H9 (cell line): ENCODE results near the gene MKRN1. TPM values are rescaled to one million over a fixed set of nuclear protein-coding genes. Genes with fewer than 3 reads are reported as not detected.

Source experiments
- DNase-seq: peaks from one replicate; pipeline ENCODE4 v3.0.0-alpha.2; 2017
- H2AFZ ChIP-seq: one replicate; pipeline ENCODE4 v1.6.1; 2013; ENCODE audit warnings: mild to moderate bottlenecking, low read length, control low read depth, moderate library complexity
- H2AK5ac ChIP-seq: 2 replicates; pipeline ENCODE4 v1.6.1; 2013; ENCODE audit warnings: low read length, control low read depth, mixed read lengths; ENCODE audit not compliant: insufficient read length
- H2BK120ac ChIP-seq: one replicate; pipeline ENCODE4 v1.6.1; 2013; ENCODE audit warnings: low read depth, mild to moderate bottlenecking, low read length, control low read depth, inconsistent platforms; ENCODE audit not compliant: poor library complexity, severe bottlenecking
- H2BK12ac ChIP-seq: 2 replicates; pipeline ENCODE4 v1.6.1; 2013; ENCODE audit warnings: low read length, control low read depth, mixed read lengths, low read depth; ENCODE audit not compliant: insufficient read length
- H2BK15ac ChIP-seq: 2 replicates; pipeline ENCODE4 v1.6.1; 2013; ENCODE audit warnings: low read depth, low read length, control low read depth
- H2BK20ac ChIP-seq: one replicate; pipeline ENCODE4 v1.6.1; 2013; ENCODE audit warnings: low read depth, mild to moderate bottlenecking, low read length, control low read depth, inconsistent platforms; ENCODE audit not compliant: poor library complexity, severe bottlenecking
- H2BK5ac ChIP-seq: 2 replicates; pipeline ENCODE4 v1.6.1; 2013; ENCODE audit warnings: low read length, control low read depth, mixed read lengths; ENCODE audit not compliant: insufficient read length
- H3K14ac ChIP-seq: 2 replicates; pipeline ENCODE4 v1.6.1; 2013; ENCODE audit warnings: low read length, control low read depth; ENCODE audit not compliant: insufficient read depth
- H3K18ac ChIP-seq: 2 replicates; pipeline ENCODE4 v1.6.1; 2013; ENCODE audit warnings: low read depth, mild to moderate bottlenecking, mixed read lengths, low read length, control low read depth; ENCODE audit not compliant: insufficient read length
- H3K23ac ChIP-seq: 2 replicates; pipeline ENCODE4 v1.6.1; 2013; ENCODE audit warnings: low read length, control low read depth, mixed read lengths, low read depth; ENCODE audit not compliant: insufficient read length
- H3K23me2 ChIP-seq: 2 replicates; pipeline ENCODE4 v1.6.1; 2013; ENCODE audit warnings: low read depth, mild to moderate bottlenecking, mixed read lengths, low read length, control low read depth; ENCODE audit not compliant: insufficient read length, poor library complexity, severe bottlenecking
- H3K27ac ChIP-seq: 2 replicates; pipeline ENCODE4 v1.5.1; 2013; ENCODE audit warnings: low read length, control low read depth, mixed read lengths, low read depth; ENCODE audit not compliant: insufficient read length
- H3K27me3 ChIP-seq: 2 replicates; pipeline ENCODE4 v1.6.1; 2013; ENCODE audit warnings: low read length, control low read depth, inconsistent platforms; ENCODE audit not compliant: insufficient read depth
- H3K4ac ChIP-seq: 2 replicates; pipeline ENCODE4 v1.6.1; 2013; ENCODE audit warnings: low read depth, mild to moderate bottlenecking, control low read depth, inconsistent platforms, low read length, moderate library complexity
- H3K4me1 ChIP-seq: 2 replicates; pipeline ENCODE4 v1.6.1; 2013; ENCODE audit warnings: low read length, control low read depth, inconsistent platforms; ENCODE audit not compliant: insufficient read depth
- H3K4me2 ChIP-seq: 2 replicates; pipeline ENCODE4 v1.6.1; 2013; ENCODE audit warnings: low read length, control low read depth, mixed read lengths; ENCODE audit not compliant: insufficient read length, insufficient read depth
- H3K56ac ChIP-seq: 2 replicates; pipeline ENCODE4 v1.6.1; 2013; ENCODE audit warnings: low read depth, mild to moderate bottlenecking, mixed read lengths, low read length, control low read depth; ENCODE audit not compliant: insufficient read length
- H3K79me1 ChIP-seq: 2 replicates; pipeline ENCODE4 v1.6.1; 2013; ENCODE audit warnings: low read depth, mild to moderate bottlenecking, moderate library complexity, low read length, control low read depth, inconsistent platforms; ENCODE audit not compliant: insufficient read depth, poor library complexity, severe bottlenecking
- H3K79me2 ChIP-seq: 2 replicates; pipeline ENCODE4 v1.6.1; 2013; ENCODE audit warnings: low read length, control low read depth, inconsistent platforms; ENCODE audit not compliant: insufficient read depth
- H3K9ac ChIP-seq: 2 replicates; pipeline ENCODE4 v1.6.1; 2013; ENCODE audit warnings: low read length, control low read depth, mixed read lengths; ENCODE audit not compliant: insufficient read length; ENCODE audit errors: extremely low read depth
- H3K9me3 ChIP-seq: one replicate; pipeline ENCODE4 v1.6.1; 2013; ENCODE audit warnings: low read depth, low read length, inconsistent platforms; ENCODE audit not compliant: control insufficient read depth
- H3T11ph ChIP-seq: one replicate; pipeline ENCODE4 v1.6.1; 2013; ENCODE audit warnings: mild to moderate bottlenecking, low read length, control low read depth, inconsistent platforms
- H4K20me1 ChIP-seq: one replicate; pipeline ENCODE4 v1.6.1; 2013; ENCODE audit not compliant: control insufficient read depth, insufficient read length, insufficient read depth
- H4K5ac ChIP-seq: 2 replicates; pipeline ENCODE4 v1.6.1; 2013; ENCODE audit warnings: low read depth, mild to moderate bottlenecking, mixed read lengths, low read length, control low read depth; ENCODE audit not compliant: insufficient read length
- H4K8ac ChIP-seq: replicated peaks from 2 replicates; pipeline ENCODE4 v1.6.1; 2013; ENCODE audit warnings: low read length, control low read depth, mixed read lengths, low read depth; ENCODE audit not compliant: insufficient read length
- H4K91ac ChIP-seq: 2 replicates; pipeline ENCODE4 v1.6.1; 2013; ENCODE audit warnings: low read depth, mild to moderate bottlenecking, moderate library complexity, mixed read lengths, low read length, control low read depth; ENCODE audit not compliant: insufficient read length
- H3K27ac Mint-ChIP-seq, 3 experiments: 2 replicates in 2 of 3; 3 replicates in 1 of 3; pipeline ENCODE4 v1.8.0; 2020 to 2021; ENCODE audit warnings: mixed read lengths in 3 of 3, mild to moderate bottlenecking in 1 of 3, moderate library complexity in 1 of 3
- H3K27me3 Mint-ChIP-seq: 2 replicates; pipeline ENCODE4 v1.8.0; 2021; ENCODE audit warnings: low read depth, mild to moderate bottlenecking, moderate library complexity, mixed read lengths
- H3K36me3 Mint-ChIP-seq, 3 experiments: 2 replicates in 2 of 3; 3 replicates in 1 of 3; pipeline ENCODE4 v1.8.0; 2020 to 2021; ENCODE audit warnings: low read depth in 3 of 3, mixed read lengths in 3 of 3; ENCODE audit not compliant: insufficient read depth in 1 of 3
- H3K4me1 Mint-ChIP-seq, 2 experiments: 2 replicates each; pipeline ENCODE4 v1.8.0; 2020; ENCODE audit warnings: mixed read lengths in 2 of 2
- H3K4me3 Mint-ChIP-seq, 2 experiments: 2 replicates in 1 of 2; 3 replicates in 1 of 2; pipeline ENCODE4 v1.8.0; 2020 to 2021; ENCODE audit warnings: mild to moderate bottlenecking in 2 of 2, mixed read lengths in 2 of 2, moderate library complexity in 1 of 2
- H3K9me3 Mint-ChIP-seq, 2 experiments: 2 replicates in 1 of 2; 3 replicates in 1 of 2; pipeline ENCODE4 v1.8.0; 2020; ENCODE audit warnings: mild to moderate bottlenecking in 2 of 2, mixed read lengths in 2 of 2, moderate library complexity in 1 of 2
- WGBS: extraction: QIAGEN DNeasy Blood & Tissue Kit; methylation state at CpG from one replicate; pipeline ENCODE4 v1.1.7; 2013; ENCODE audit warnings: missing lambda C conversion rate, low lambda C conversion rate, mixed read lengths; ENCODE audit not compliant: insufficient read length; ENCODE audit errors: extremely low coverage; 5-methylcytosine and 5-hydroxymethylcytosine counted together
- total RNA-seq: library from RNA; stranded (reverse); gene quantifications from 2 replicates; pipeline ENCODE4 v1.2.1, GENCODE V29; 2021
- TF ChIP-seq, protein P1 (sequence below): fragments of 200-600 bp; sonication (generic); conservative IDR thresholded peaks from 3 replicates; pipeline ENCODE4 v1.8.0; 2021; ENCODE audit warnings: antibody characterized with exemption, mild to moderate bottlenecking

MKRN1 gene
- total RNA-seq, 1 experiment from 2014 or later = 106 TPM

DNA sequence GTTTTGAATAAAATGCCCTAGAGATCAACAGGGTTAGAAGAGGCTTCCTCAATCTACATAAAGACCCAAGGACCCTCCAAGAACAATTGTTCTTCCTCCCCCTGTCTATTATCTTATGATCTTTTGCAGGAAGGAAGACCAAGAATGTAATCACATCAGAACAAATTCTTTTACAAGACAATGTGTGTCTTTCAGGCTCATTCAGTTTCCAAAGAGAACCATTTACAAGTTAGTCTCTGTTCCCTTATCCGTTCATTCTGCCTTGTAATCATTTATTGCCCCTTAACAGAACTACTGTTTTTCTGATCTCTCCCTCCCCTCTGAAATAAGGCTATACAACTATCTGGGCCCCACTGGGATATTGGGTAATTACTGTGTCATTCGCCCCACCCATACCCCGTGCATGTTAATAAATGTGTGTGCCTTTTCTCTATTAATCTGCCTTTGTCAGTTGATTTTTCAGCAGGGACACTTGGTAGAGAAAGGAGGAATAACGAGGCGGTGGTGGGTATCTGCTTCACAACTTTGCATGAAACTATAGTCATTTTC lies 5.7 kb upstream of the MKRN1 start:
- Histone ChIP-seq H3K79me2 (no peaks in the 10 kb centered on the region), H3K23ac (no peak overlapping the region), H2BK12ac (no peak overlapping the region), H3K9me3 (no peaks in the 10 kb centered on the region), H3K9ac (no peak overlapping the region), H3K18ac (no peak overlapping the region), H2AK5ac (no peak overlapping the region), H3K4me2 (peak overlapping the region; percentile 5), H4K20me1 (no peaks in the 10 kb centered on the region), H3K79me1 (no peaks in the 10 kb centered on the region), H2BK15ac (no peak overlapping the region), H4K91ac (no peak overlapping the region), H3K56ac (no peak overlapping the region), H2BK5ac (no peak overlapping the region), H4K8ac (no peak overlapping the region), H2AFZ (no peak overlapping the region), H3K4me1 (peaks cover 13% of the 10 kb centered on the region), H2BK20ac (no peak overlapping the region), H4K5ac (no peak overlapping the region), H3K4ac (no peak overlapping the region), H3K14ac (no peak overlapping the region), H3K27me3 (no peaks in the 10 kb centered on the region), H2BK120ac (no peak overlapping the region), H3K27ac (peak overlapping the region; percentile 38), H3T11ph (no peak overlapping the region), H3K23me2 (no peaks in the 10 kb centered on the region)
- peak overlapping the region; percentile 42 to 96 (median 90); a peak in 6 of 7 replicates for H3K27ac Mint-ChIP-seq
- H3K4me3 Mint-ChIP-seq = peak overlapping the region; percentile 1 to 41; a peak in 3 of 5 replicates
- H3K36me3 Mint-ChIP-seq = no peaks in the 10 kb centered on the region; a peak in 1 of 7 replicates
- TF ChIP-seq, protein P1, sequence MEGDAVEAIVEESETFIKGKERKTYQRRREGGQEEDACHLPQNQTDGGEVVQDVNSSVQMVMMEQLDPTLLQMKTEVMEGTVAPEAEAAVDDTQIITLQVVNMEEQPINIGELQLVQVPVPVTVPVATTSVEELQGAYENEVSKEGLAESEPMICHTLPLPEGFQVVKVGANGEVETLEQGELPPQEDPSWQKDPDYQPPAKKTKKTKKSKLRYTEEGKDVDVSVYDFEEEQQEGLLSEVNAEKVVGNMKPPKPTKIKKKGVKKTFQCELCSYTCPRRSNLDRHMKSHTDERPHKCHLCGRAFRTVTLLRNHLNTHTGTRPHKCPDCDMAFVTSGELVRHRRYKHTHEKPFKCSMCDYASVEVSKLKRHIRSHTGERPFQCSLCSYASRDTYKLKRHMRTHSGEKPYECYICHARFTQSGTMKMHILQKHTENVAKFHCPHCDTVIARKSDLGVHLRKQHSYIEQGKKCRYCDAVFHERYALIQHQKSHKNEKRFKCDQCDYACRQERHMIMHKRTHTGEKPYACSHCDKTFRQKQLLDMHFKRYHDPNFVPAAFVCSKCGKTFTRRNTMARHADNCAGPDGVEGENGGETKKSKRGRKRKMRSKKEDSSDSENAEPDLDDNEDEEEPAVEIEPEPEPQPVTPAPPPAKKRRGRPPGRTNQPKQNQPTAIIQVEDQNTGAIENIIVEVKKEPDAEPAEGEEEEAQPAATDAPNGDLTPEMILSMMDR = no peak
- DNase-seq = no peak
- no peaks in the 10 kb centered on the region for H3K27me3 Mint-ChIP-seq
- no peaks in the 10 kb centered on the region for H3K9me3 Mint-ChIP-seq
- WGBS = no CpG with 5 or more reads among the region's 5 CpGs
- peaks cover 36 to 42% of the 10 kb centered on the region in 2 experiments for H3K4me1 Mint-ChIP-seq
